ENCODE measurements around the gene SESN2. TPM values are rescaled to one million over a fixed set of nuclear protein-coding genes. Genes with fewer than 3 reads are reported as not detected.

The SESN2 gene
- total RNA-seq, 2 experiments from 2014 or later: 8.8 to 9.6 TPM

DNA sequence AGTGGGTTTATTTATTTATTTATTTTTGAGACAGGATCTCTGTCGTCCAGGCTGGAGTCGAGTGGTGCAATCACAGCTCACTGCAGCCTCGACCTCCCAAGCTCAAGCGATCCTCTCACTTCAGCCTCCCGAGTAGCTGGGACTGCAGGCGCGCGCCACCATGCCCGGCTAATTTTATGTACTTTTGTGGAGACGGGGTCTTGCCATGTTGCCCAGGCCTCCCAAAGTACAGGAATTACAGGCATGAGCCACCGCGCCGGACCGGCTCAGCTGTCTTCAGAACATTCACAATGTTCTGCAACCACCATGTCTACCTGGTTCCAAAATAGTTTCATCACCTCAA lies 26.1 kb upstream of the SESN2 start:
- Histone ChIP-seq H3K4me1 (ENCODE audit: insufficient read depth, low read length) (peaks cover 54% of the 10 kb centered on the region), H3K4me3 (ENCODE audit: low read length) (peak overlapping the region; percentile 85), H3K27me3 (ENCODE audit: control insufficient read depth in 1 of 2, insufficient read depth in 2 of 2, low read length in 2 of 2) (no peaks in the 10 kb centered on the region), H3K9me3 (ENCODE audit: control insufficient read depth in 1 of 2, insufficient read depth in 1 of 2, low read length in 2 of 2) (no peaks in the 10 kb centered on the region), H3K27ac (ENCODE audit: low read depth in 1 of 2, low read length in 2 of 2) (no peak overlapping the region), H3K36me3 (ENCODE audit: insufficient read depth, low read length) (peaks cover 28% of the 10 kb centered on the region)
- peak overlapping the region; percentile 88 for H3K27ac Mint-ChIP-seq
- ATAC-seq (ENCODE audit: poor library complexity) (no peak), DNase-seq (peak in 1 of 14 experiments; percentile 29)
- H3K4me3 Mint-ChIP-seq: peak overlapping the region; percentile 12
- POLR2A ChIA-PET: interaction anchor here (1.3 to 7.9 kb wide), 2 partner anchors 13 to 562 kb away, joined by 3 to 131 read pairs; no protein-coding TSS in a partner anchor
- no peaks in the 10 kb centered on the region for H3K9me3 Mint-ChIP-seq
- H3K36me3 Mint-ChIP-seq (ENCODE audit: low read depth): peaks cover 28% of the 10 kb centered on the region
- H3K4me1 Mint-ChIP-seq (ENCODE audit: low read depth): peaks cover 29% of the 10 kb centered on the region
- no peaks in the 10 kb centered on the region for H3K27me3 Mint-ChIP-seq
- CTCF ChIA-PET: no interaction called here
- TF ChIP-seq, protein P1, sequence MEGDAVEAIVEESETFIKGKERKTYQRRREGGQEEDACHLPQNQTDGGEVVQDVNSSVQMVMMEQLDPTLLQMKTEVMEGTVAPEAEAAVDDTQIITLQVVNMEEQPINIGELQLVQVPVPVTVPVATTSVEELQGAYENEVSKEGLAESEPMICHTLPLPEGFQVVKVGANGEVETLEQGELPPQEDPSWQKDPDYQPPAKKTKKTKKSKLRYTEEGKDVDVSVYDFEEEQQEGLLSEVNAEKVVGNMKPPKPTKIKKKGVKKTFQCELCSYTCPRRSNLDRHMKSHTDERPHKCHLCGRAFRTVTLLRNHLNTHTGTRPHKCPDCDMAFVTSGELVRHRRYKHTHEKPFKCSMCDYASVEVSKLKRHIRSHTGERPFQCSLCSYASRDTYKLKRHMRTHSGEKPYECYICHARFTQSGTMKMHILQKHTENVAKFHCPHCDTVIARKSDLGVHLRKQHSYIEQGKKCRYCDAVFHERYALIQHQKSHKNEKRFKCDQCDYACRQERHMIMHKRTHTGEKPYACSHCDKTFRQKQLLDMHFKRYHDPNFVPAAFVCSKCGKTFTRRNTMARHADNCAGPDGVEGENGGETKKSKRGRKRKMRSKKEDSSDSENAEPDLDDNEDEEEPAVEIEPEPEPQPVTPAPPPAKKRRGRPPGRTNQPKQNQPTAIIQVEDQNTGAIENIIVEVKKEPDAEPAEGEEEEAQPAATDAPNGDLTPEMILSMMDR (IDR thresholded peaks at IDR 0.05): no peak
- intact Hi-C loops (cut with DNase I, micrococcal nuclease): loop anchor here in 1 of 2 experiments (2.0 to 5.0 kb wide), 3 partner anchors 14 to 146 kb away; partner anchors contain the start of genes EYA3 and MED18

DNA sequence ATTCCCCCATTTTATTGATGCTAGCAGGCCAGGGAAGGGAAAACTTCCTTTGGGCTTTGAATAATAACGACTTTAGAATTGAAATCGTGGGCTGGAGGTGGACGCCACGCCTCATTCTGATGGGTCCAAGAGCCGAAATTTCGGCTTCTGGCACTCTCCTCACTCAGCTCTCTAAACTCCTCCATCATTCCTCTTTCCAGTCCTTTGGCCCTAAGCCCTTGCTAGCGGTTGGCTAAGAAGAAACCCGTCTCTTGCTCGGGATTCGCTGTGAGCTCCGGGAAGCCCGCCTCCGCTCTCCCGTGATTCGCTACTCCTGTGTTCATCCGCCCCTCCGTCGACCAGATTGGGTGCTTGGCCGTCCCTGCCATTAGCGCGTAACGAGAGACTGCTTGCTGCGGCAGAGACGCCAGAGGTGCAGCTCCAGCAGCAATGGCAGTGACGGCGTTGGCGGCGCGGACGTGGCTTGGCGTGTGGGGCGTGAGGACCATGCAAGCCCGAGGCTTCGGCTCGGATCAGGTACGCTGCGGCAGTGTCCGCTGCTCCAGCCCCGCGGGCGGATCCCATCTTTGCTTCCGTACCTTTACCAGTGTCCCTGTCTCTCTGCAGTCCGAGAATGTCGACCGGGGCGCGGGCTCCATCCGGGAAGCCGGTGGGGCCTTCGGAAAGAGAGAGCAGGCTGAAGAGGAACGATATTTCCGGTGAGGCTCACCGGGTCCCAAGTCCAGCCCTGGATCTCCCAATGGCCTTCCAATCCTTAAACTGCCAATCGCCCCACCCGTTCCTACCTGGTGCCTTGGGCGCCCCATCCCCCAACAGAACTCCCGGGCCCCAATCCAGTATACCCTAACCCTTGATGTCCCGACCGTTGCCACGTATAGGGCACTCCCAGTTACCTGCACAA lies 23.3 kb upstream of the SESN2 start, which contains the start of gene ATP5IF1:
ATP5IF1 (plus strand) TSS at position 370 of the 901 bp plus-strand sequence; CDS start at position 430, 60 bp downstream.
- CTCF ChIA-PET: interaction anchor here (1.1 to 2.6 kb wide), 4 partner anchors 8 to 124 kb away, joined by 3 to 25 read pairs (median 7); no protein-coding TSS in a partner anchor
- H3K4me1 ChIP-seq (ENCODE audit: insufficient read depth, low read length): peaks cover 48% of the 10 kb centered on the region
- ATAC-seq (ENCODE audit: poor library complexity) (peak; percentile 96), DNase-seq (peak; percentile 87 to 98 (median 92))
- Mint-ChIP-seq H3K4me1 (ENCODE audit: low read depth) (peaks cover 19% of the 10 kb centered on the region), H3K27me3 (no peaks in the 10 kb centered on the region), H3K36me3 (ENCODE audit: low read depth) (peaks cover 6% of the 10 kb centered on the region), H3K9me3 (no peaks in the 10 kb centered on the region), H3K27ac (no peak within 1 kb of the TSS), H3K4me3 (no peak within 1 kb of the TSS)
- peak within 1 kb of the TSS; percentile 80 to 81 for H3K27ac ChIP-seq (ENCODE audit: low read depth in 1 of 2, low read length in 2 of 2)
- POLR2A ChIA-PET: interaction anchor here (0.6 to 7.9 kb wide), 15 partner anchors 10 to 539 kb away, joined by 3 to 131 read pairs (median 4); partner anchors contain the start of genes MED18, RCC1, SESN2 and TAF12
- intact Hi-C loops (cut with DNase I, micrococcal nuclease): loop anchor here (1.0 kb wide), 2 partner anchors 8 to 10 kb away; no protein-coding TSS in a partner anchor
- TF ChIP-seq, protein P1 (IDR thresholded peaks at IDR 0.05): no peak
- peak within 1 kb of the TSS; percentile 97 for H3K4me3 ChIP-seq (ENCODE audit: low read length)
- no peaks in the 10 kb centered on the region for H3K9me3 ChIP-seq (ENCODE audit: control insufficient read depth in 1 of 2, insufficient read depth in 1 of 2, low read length in 2 of 2)
- peaks cover 17% of the 10 kb centered on the region for H3K36me3 ChIP-seq (ENCODE audit: insufficient read depth, low read length)
- no peaks in the 10 kb centered on the region for H3K27me3 ChIP-seq (ENCODE audit: control insufficient read depth in 1 of 2, insufficient read depth in 2 of 2, low read length in 2 of 2)

DNA sequence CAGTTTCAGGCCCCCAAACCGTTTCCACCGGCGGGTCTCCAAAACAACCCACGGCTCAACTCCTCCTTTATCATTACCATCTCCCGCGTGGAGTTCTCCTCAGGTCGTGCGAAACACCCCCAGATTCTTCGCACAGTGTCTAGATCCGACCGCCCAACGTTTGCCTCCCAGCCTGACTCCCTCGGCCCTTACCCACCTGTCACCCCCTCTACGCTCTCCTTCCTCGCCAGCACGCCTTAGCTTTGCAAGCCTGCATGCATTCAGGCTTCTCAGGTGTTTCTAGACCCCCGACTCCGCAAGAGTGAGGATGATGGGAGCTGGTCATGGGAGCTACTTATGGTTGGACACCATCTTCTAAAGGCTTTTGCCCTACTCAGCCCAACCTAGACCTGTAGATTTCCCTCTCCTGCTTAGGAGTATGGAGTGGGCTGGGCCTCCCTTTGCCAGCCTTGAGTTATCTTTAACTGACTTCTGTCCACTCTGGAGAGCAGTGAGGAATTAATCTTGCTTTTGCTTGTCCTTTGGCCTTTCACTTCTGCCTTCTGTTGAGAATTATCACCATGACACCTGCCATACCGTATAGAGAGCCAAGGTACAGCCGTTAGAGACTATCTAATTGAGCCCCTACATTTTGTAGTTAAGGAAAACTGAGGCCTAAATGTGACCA lies 22.5 kb upstream of the SESN2 start:
- ChIA-PET CTCF (interaction anchor here (0.6 to 2.6 kb wide), 3 partner anchors 10 to 12 kb away, joined by 4 to 25 read pairs (median 8); no protein-coding TSS in a partner anchor), POLR2A (interaction anchor here (0.6 to 7.9 kb wide), 12 partner anchors 9 to 637 kb away, joined by 3 to 131 read pairs (median 5); partner anchors contain the start of genes MED18, SESN2 and TAF12)
- Mint-ChIP-seq H3K27me3 (no peaks in the 10 kb centered on the region), H3K27ac (no peak overlapping the region), H3K36me3 (ENCODE audit: low read depth) (peaks cover 6% of the 10 kb centered on the region), H3K9me3 (no peaks in the 10 kb centered on the region), H3K4me3 (no peak overlapping the region), H3K4me1 (ENCODE audit: low read depth) (peaks cover 19% of the 10 kb centered on the region)
- intact Hi-C loops (cut with DNase I, micrococcal nuclease): loop anchor here (1.0 kb wide), 2 partner anchors 8 to 10 kb away; no protein-coding TSS in a partner anchor
- peak in 1 of 14 experiments; percentile 40 for DNase-seq
- H3K36me3 ChIP-seq (ENCODE audit: insufficient read depth, low read length): peaks cover 20% of the 10 kb centered on the region
- H3K4me3 ChIP-seq (ENCODE audit: low read length): peak overlapping the region; percentile 97
- no peaks in the 10 kb centered on the region for H3K9me3 ChIP-seq (ENCODE audit: control insufficient read depth in 1 of 2, insufficient read depth in 1 of 2, low read length in 2 of 2)
- no peaks in the 10 kb centered on the region for H3K27me3 ChIP-seq (ENCODE audit: control insufficient read depth in 1 of 2, insufficient read depth in 2 of 2, low read length in 2 of 2)
- peak overlapping the region; percentile 80 to 81 for H3K27ac ChIP-seq (ENCODE audit: low read depth in 1 of 2, low read length in 2 of 2)
- TF ChIP-seq, protein P1 (IDR thresholded peaks at IDR 0.05): no peak
- ATAC-seq (ENCODE audit: poor library complexity): no peak
- H3K4me1 ChIP-seq (ENCODE audit: insufficient read depth, low read length): peaks cover 42% of the 10 kb centered on the region

Measured in CD4-positive, alpha-beta T cell (primary cell).